Fibroblast of skin of left biceps (primary cell): ENCODE results near the gene FOSB.

Source experiments
- DNase-seq, 2 experiments: peaks; one replicate each; pipeline ENCODE4 v3.0.0-alpha.2; 2013; ENCODE audit warnings: low read depth in 2 of 2

The FOSB gene

DNA sequence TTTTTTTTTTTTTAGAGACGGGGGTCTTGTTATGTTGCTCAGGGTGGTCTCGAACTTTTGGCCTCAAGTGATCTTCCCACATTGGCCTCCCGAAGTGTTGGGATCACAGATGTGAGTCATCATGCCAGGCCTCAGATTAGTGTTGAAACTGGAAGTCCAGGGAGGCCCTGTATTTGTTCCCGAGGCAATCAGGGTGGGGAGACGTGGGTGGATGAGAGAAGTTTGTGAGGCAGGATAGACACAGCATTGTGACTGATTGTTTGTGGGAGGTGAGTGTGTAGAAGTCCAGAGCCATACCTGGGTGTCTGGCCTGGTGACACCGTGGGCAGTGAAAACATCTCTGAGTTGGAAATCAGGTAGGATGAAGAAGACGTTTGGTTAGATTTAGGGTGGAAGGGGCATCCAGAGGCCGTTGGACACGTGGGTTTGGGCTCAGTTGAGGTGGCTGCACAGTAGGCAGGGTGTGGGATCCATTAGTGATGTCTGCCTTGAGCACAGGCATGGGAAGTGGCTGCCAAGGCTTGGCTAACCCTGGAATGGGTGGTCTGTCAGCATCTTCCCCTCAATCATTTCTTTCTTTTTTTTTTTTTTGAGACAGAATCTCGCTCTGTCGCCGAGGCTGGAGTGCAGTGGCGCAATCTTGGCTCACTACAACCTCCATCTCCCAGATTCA, 16.6 kb downstream of the FOSB start:
- no peak for DNase-seq

DNA sequence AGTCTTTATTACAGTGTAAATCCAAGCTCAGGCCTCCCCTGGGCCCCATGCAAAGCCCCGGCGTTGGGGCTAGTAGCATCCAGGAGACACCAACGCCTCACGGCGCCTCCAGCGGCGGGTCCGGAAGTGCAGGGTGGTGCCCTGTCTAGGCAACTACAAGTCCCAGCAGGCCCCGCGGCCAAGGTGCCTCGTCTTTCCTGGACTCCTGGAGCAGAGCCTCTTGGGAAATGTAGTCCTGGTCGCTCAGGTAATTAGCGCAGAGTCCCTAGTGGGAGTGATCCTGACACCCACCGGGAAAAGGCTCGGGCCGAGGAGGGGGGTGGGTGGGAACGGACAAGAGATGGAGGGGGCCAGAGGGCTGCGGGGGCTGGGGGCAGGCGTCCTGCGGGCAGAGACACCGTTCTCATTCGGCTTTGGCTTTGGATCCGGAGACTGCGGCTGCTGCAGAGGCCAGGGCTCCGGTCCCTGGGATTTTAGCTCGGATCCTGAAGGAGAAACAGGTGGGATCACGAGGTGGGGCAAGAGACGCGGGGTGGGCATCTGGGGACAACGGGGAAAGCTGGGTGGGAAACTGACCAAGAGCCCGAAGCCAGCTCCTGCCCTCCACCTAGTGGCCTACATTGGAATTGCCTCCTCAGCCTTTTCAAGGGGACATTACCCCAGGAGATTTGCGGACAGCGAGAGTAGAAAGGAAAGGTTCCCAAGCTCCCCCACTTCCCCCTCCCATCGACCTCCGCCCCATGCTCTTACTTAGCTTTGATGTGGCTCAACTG, 17.7 kb downstream of the FOSB start:
- peak; percentile 80 to 84 for DNase-seq

DNA sequence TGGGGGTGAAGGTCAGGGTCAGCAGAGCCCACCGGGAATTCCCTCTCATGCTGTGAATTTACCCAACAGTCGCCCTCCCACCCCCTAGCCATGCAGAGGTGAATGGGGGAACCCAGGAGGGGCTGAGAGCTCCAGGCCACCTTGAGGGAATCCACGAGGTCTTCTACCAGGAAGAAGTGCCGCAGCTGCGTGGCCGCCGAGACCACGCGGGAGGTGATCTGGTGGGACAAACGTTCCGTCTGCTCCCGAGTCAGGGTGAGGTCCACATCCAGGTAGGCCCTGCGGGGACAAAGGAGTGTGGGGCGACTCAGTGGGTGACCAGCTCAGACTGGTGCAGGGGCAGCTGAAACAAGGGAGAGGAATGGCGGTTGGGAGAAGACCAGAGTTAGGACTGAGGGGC, 20.9 kb downstream of the FOSB start:
- DNase-seq, result no peak

DNA sequence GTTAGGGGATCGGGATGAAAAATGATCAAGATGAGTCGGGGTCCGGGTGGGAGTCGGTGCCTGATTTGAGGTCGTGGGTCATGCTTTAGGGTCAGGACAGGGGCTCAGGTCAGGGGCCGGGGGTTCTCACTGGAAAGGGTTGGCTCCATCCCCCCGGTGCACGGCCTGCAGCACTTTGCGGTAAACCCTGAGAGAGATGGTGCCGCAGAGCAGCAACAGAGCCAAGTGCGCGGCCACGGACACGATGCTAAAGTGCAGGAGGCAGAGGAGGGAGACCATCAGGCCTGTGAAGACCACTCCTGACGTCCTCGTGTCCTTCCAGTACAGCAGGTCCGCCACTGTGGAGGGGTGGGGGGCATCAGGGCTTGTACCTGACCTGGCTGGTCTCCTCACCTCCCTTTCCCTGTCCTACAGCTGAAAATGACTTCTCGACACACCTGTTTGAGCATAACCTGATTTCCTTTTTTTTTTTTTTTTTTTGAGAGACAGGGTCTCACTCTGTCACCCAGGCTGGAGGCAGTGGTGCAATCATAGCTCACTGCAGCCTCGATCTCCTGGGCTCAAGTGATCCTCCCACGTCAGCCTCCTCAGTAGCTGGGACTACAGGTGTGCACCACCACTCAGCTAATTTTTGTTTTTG, 21.5 kb downstream of the FOSB start:
- no peak for DNase-seq

DNA sequence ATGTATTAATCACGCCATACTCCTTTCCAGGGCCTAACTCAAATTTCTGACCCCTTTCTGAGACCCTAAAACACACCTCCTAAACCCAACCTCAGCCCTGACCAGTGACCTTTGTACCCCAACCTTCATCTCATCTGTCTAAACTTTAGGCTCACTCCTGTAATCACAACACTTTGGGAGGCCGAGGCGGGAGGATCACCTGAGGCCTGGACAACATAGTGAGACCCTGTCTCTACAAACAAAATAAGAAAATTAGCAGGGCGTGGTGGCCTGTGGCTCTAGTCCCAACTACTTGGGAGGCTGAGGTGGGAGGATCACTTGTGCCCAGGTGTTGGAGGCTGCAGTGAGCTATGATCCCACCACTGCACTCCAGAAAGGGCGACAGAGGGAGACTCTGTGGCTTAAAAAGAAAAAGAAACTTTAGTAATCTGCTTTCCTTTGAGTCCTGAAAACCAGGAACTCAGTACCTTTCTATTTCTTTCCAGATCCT, 24.4 kb downstream of the FOSB start:
- no peak for DNase-seq

DNA sequence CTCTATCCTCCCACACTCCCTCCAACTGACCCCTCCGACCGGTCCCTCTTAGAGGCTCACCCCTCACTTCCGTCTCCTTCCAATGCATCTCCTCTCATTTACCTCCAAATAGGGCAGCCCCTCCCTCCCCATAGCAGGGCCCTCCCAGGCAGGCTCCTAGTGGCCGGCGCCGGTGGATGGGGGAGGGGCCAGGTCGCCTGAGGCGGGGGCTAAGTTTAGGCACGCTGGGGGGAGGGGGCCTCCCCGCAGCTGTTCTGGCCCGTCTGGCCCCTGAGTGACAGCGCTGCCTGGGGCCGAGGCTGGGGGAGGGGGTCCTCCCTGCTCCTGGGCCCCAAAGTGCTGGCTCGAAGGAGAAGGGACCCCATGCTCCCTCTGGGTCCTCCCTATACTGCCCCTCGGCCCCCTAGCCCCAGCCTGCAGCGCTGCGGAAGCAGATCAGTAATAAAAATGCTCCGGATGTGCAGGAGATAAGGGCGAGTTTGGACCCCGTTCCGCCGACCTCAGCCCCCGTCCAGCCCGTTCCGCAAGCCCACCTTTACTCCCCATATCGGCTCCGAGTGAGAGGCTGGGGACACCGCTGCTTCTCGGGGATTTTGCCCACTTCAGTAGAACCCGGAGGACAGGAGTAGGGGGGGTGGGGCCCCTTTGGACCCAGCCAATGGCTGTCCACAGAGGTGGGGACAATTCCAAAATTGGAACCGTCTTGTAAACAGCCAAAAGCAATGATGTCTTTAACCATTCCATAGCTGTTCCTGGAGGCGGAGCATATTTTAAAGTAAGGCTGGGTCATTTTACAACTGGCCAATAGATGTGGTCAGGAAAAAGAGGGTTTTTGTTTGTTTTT, 25.1 kb downstream of the FOSB start:
- no peak for DNase-seq

DNA sequence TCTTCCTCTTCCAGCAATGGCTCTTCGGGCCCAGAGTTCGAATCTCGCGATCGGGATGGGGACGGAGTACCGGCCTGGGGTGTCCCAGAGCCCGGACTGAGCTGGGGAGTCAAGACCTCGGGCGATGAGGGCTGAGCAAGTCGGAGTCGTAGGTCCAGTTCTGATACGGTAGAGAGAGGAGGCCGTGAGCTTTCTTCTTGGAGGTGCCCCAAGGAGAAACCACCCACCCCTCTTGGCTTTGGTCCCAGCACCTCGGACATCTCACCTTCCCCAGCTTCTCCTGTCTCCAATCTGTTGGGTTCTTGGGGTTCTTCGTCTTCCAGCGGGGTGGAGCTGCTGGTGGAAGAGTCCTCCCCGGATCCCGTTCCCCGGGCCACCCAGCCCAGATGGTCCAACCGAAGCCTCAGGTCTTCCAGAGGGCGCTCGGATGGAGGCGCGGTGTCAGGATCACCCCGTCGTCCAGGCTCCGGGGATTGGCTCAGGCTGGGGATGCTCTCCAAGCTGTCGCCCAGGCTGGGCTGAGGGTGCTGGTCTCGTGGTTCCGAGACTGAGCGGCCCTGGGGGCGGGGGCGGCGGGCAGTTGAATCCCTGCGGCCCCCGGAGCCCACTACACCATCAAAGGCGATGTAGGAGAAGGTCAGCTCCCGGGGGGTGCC, 26.6 kb downstream of the FOSB start:
- DNase-seq, result no peak

DNA sequence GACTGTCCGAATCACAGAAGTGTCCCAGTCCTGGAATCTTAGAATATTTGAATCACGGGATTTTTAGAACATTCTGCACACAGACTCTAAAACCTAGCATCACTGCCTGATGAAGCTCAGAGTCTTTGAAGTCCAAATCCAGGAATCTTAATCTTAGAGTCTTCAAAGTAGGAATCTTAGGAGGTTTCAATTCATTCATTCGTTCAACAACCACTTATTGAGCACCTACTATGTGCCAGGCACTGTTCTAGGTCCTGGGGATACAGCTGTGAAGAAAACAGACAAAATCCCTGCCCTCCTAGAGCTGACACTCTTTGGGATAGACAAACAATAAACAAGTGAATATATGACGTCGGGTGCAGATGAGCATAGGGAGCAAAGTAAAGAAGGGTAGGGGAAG, 27.4 kb downstream of the FOSB start:
- DNase-seq, result no peak

DNA sequence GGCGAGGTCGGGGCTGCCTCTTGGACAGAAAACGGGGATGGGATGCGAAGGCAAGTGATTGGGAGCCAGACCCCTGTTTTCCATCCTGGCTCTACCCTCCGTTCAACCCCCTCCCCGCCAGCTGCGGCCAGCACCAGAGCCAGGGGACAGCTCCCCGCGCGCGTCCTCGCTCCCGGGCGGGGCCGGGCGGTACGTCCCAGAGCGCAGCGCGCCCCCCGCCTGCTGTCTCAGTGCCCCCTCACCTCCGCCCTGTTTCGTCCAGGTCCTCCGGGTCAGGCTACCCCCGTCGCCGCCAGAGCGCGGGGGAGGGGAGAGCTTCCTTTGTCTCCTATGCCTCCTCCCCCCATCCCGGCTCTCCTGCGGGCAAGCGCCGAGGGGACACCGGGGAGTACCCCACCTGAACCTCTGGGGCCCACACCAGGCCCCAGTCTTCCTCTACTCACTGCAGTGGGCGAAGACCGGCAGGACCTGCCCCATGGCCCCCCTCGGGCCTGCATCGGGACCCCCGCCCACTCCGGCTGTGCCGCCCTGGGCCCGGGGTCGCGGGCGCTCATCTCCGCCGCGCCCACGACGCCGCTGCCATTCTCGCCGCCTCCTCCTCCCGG, 28.7 kb downstream of the FOSB start:
- no peak for DNase-seq

DNA sequence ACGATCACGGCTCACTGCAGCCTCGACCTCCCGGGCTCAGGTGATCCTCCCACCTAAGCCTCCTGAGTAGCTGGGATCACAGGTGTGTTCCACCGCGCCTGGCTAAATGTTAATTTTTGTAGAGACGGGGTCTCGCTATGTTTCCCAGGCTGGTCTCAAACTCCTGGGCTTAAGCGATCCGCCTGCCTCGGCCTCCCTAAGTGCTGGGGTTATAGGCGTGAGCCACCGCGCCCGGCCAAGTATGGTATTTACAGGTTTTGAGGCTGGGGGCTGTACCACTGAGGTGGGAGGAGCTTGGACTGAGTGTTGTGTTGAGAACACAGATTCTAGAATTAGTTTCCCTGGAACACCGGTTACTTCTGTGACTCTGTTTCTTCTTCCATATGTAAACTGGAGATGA, 30.0 kb downstream of the FOSB start:
- DNase-seq, result no peak

DNA sequence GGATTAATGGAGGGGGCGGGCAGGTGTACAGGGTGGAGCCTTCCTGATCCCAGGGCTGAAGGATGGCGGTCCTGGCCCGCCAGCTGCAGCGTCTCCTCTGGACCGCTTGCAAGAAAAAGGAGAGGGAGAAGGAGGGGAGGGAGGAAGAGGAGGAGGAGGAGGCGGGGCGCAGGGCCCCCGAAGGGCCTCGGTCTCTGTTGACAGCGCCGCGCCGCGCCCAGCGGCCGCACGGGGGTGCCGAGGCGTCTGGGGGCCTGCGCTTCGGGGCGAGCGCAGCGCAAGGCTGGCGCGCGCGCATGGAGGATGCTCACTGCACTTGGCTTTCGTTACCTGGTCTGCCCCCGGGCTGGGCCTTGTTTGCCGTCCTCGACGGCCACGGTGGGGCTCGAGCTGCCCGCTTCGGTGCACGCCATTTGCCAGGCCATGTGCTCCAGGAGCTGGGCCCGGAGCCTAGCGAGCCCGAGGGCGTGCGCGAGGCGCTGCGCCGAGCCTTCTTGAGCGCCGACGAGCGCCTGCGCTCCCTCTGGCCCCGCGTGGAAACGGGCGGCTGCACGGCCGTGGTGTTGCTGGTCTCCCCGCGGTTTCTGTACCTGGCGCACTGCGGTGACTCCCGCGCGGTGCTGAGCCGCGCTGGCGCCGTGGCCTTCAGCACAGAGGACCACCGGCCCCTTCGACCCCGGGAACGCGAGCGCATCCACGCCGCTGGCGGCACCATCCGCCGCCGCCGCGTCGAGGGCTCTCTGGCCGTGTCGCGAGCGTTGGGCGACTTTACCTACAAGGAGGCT, 30.8 kb downstream of the FOSB start, which contains the start of gene PPM1N:
TSS of gene PPM1N (plus strand) at position 33 of the 785 bp plus-strand sequence. CDS start at position 63, 30 bp downstream.
- no peak for DNase-seq

DNA sequence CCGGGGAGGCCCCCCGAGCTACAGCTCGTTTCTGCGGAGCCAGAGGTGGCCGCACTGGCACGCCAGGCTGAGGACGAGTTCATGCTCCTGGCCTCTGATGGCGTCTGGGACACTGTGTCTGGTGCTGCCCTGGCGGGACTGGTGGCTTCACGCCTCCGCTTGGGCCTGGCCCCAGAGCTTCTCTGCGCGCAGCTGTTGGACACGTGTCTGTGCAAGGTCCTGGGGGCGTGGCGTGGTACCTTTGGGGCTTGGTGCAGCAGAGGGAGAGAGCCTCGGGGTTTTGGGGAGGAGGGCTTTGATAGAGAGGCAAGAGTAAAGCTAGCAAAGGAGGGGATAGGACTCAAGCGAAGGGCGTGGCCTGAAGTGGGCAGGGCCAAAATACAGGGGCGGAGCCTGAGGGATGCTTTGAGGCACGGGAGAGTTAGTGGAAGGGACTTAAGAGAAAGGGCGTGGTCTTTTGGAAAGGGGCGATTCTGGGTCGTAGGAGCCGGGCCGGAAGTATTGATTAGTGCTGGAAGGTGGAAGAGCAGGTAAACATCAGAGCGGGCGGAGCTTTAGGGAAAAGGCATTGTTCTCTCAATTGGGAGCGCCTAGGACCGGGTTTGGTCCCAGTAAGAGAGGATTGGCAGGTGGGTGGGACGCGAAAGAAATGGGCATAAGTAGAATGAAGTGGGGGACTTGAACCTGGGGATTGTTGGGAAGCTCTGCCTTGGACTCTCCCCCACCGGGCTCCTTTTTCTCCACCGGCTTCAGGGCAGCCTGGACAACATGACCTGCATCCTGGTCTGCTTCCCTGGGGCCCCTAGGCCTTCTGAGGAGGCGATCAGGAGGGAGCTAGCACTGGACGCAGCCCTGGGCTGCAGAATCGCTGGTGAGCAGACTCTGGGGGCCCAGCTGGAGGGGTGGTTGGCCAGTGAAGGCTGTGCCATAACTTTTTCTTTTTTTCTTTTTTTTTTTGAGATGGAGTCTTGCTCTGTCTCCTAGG, 31.7 kb downstream of the FOSB start:
- DNase-seq, result no peak

DNA sequence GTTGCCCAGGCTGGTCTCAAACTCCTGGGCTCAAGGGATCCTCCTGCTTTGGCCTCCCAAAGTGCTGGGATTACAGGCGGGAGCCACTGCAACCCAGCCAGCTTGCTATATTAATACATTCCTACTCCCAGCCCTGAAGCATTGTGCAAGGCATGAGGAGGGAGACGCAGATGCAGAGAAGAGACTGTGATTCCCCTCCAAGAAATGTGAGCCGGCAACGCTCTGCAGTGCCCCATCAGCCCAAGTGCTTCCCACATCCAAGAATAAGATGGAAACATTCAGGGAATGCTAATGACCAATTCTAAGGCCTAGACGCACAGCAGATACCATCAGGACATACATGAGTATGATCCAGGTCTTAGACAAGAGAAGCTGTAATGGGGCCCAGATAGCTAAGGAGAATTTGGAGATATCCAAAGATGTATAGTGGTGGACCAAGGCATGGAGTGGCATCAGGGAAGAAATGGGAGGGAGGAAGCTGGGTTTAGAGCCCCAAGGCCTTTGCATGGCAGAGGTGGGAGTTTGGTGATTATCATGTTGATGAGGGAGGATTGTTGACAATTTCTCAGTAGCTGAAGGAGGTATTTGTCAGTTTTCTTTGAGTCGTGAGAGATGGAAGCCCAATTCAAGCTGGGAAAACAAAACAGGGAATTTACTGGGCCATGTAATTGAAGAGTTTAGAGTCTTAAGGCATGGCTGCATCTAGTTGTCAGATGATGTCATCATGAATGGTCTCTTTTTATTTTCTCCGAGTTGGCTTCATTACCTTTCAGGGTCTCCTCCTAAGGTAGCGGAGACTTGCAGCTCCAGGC, 33.3 kb downstream of the FOSB start:
- no peak for DNase-seq

DNA sequence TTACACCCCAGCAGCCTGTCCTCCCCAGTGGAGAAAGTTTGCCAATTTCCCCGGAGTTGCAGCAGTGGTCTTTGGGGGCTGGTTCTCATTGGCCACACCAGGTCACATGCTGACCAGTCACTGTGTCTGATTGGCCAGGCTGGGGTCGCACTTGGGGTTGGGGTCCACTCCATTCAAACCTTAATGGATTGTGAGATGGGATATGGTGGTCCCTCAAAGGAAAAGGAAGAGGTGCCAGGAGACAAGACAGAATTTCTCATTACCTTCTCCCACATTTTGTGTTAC, 33.9 kb downstream of the FOSB start:
- DNase-seq, result no peak

DNA sequence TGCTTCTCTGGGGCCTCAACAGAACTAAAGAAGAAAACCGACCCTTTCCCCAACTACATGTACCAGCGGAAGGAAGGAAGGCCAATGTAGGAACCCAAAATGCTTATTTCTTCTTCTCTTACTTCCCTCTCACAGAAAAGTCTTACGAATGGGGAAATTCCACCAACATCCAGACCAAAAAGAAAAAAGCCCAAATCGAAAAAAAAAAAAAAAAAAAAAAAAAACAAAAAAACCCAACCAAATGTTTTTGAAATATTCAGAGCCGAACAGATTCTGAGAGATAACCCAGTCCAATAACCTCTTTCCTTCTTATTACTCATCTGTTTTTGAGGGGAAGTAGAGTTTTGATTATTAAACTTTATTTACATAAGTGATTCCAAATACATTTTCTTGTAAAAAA, 34.3 kb downstream of the FOSB start:
- no peak for DNase-seq

DNA sequence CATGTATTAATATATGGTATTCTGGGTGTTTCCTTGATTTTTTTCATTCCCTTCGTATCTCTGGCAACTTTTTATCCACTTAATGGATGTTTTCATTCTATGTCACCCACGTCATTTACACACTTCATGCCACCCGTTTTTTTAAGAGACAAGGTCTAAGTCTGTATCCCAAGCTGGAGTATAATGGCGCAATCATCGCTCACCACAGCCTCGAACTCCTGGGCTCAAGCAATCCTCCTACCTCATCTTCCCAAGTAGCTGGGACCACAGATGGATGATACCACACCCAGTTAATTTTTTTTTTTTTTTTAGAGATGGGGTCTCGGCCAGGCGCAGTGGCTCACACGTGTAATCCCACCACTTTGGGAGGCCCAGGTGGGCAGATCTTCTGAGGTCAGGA, 36.1 kb downstream of the FOSB start:
- DNase-seq, result no peak

DNA sequence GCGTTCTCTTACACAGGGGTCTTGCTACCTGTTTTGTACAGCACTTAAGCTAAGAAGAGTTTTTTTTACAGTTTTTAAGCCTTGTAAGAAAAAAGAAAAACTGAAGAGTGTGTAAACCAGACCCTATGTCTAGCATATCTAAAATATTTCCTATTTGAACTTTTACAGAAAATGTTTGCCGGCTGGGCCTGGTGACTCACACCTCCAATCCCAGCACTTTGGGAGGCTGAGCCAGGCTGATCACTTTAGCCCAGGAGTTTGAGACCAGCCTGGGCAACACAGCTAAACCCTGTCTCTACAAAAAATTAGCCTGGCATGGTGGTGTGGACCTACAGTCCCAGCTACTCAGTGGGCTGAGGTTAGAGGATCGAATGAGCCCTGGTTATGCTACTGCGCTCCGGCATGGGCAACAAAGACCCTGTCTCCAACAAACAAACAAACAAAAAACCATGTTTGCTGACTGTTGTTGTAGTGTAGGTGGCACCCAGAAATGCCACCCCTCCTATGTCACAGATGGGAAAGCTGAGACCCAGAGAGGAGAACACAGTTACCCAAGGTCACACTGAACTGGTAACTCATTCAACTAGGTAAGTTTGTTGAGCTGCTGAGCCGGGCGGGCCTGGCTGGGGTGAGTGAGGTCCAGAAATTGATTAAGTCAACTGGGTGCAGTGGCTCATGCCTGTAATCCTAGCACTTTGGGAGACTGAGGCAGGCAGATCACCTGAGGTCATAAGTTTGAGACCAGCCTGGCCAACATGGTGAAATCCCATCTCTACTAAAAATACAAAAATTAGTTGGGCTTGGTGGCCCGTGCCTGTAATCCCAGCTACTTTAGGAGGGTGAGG, 37.6 kb downstream of the FOSB start:
- DNase-seq, result no peak

DNA sequence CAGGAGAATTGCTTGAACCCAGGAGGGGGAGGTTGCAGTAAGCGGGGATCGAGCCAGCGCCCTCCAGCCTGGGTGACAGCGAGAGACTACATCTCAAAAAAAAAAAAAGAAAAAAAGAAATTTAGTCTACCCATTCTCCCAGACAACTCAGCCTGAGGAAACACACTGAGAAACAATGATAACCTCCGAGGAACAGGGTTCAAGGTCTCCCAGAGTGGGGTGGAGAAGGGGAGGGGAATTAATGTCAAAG, 38.1 kb downstream of the FOSB start:
- DNase-seq, result no peak
